RPMI7951 (cell line): ENCODE measurements around the gene RABGEF1. TPM values are rescaled to one million over a fixed set of nuclear protein-coding genes. Genes with fewer than 3 reads are reported as not detected.
"Not testable (repeated sequence)": the region's sequence is repeated elsewhere in the genome, so short reads cannot be mapped to it uniquely, and the experiment has no call there.

Experiments
- DNase-seq: peaks from one replicate; pipeline ENCODE4 v3.0.0-alpha.2; 2012; ENCODE audit warnings: low read depth
- total RNA-seq: library from RNA; depleted of rRNA; stranded (reverse); fragments of >200 nt; shearing (Covaris generic); gene quantifications from 2 replicates; pipeline ENCODE4 v1.2.3, GENCODE V29; 2014; rRNA removed

RABGEF1 gene
- 38.8 and 42.2 TPM in 2 replicates for total RNA-seq

DNA sequence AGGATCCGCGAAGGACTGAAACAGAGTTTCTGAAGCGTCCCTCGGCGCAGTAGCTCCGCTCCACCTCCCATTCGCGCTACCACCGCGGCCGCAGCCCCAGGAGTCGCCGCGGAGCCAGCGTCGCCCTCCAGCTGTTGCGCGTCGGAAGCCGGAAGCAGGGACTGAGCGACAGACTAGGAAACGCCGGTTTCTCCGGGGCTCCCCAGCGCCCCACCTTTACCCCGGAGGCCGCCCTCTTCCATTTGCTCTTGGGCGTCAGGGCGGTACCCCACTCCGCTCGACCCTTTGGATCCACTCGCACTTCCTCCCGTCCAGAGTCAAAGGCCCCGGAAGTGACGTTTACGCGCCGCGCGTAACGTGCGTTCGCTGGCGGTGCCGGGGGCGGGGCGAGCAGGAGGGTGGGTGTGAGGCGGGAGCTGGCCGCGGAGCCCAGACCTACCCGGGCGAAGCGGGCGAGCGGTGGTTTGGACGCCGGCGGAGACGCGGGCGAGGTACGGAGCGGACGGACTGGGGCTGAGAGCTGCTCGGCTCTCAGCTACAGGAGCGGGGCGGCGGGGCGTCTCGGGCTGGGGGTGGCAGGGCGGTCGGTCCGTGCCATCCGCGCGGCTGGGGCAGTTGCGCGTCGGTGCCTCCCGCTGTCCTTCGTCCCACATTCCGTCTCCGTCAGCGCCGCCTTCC is at the start of gene RABGEF1:
Gene RABGEF1 (plus strand): TSS at position 432 of the 678 bp plus-strand sequence. CDS start 31,167 bp downstream, outside the sequence.
- DNase-seq, result peak; percentile 95

DNA sequence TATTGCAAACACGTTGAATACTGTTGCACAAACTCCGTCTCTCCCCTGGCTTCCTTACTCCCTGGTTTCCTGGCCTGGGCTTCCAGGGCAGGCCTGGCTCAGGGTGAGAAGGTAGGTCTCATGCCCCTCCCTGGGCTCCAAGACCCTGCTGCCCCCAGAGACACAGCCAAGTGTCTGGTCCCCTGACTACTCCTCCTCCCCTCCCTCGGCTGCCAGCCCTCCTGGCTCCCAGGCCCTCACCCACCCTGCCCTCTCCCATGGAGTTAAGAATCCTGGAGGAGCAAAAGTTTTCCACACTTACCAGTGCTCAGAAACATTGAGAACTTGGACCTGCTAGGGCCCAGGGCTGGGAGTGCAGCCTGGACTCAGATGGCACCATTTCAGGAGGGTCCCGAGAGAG is 47.2 kb upstream of the RABGEF1 start:
- no peak for DNase-seq

DNA sequence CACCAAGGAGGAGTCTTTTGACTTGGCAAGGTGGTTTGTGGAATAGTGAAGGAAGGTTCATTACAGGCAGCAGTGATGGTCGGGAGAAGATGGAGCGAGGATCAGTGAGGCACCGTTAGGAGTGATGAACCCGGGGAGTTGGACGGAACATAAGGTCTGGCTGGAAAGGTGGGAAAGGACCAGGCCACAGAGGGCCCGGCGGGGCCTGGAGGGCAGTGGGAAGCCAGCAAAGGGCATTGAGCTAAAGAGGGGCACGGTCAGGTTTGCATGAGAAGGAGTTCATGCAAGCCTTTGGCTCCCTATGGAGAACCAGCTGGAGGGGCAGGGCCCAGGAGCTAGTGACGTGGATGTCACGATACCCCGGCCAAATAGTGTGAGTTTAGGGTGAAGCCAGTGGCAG is 46.2 kb upstream of the RABGEF1 start:
- DNase-seq, result no peak

DNA sequence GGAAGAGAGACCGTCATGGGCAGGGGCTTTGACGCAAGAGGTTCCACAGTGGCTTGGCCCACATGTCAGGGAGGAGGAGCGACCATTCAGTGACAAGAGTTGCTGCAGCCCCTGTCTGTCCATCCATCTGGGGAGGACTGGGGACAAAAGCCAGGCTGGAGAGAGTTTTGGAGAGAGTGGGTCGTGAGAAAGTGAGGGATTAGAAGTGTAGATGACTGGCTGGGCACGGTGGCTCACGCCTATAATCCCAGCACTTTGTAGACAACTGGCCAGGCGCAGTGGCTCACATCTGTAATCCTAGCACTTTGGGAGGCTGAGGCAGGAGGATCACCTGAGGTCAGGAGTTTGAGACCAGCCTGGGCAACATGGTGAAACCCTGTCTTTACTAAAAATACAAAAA is 45.1 kb upstream of the RABGEF1 start:
- DNase-seq, result not testable (repeated sequence)

DNA sequence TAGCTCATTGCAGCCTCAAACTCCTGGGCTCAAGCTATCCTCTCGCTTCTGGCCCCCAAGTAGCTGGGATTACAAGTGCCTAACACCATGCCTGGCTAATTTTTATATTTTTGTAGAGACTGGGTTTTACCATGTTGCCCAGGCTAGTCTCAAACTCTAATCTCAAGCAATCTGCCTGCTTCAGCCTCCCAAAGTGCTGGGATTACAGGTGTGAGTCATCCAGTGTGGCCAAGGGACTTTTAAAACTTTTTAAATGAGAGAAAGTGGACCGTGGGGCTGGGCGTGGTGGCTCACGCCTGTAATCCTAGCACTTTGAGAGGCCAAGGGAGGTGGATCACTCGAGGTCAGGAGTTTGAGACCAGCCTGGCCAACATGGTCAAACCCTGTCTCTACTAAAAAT is 44.4 kb upstream of the RABGEF1 start:
- peak; percentile 13 for DNase-seq

DNA sequence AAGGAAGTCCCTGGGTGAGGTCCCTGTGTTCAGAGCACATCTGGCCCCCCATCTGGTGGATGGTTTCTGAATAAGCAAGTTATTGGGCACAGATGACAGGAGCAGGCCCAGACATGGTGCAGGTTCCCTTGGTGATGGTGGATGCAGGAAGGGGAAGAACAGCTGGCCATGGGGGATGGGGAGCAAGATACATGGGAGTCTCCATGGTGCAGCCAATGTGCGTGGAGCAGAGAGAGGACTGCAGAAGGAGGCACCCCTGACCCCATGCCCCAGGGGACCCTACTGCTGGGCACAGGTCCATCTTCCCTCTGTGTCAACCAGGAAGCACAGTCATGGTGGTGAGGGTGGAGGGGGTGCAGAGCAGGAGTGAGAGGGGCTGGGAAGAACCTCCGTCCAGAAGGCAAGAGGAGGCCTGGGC is 43.8 kb upstream of the RABGEF1 start:
- peak; percentile 39 for DNase-seq

DNA sequence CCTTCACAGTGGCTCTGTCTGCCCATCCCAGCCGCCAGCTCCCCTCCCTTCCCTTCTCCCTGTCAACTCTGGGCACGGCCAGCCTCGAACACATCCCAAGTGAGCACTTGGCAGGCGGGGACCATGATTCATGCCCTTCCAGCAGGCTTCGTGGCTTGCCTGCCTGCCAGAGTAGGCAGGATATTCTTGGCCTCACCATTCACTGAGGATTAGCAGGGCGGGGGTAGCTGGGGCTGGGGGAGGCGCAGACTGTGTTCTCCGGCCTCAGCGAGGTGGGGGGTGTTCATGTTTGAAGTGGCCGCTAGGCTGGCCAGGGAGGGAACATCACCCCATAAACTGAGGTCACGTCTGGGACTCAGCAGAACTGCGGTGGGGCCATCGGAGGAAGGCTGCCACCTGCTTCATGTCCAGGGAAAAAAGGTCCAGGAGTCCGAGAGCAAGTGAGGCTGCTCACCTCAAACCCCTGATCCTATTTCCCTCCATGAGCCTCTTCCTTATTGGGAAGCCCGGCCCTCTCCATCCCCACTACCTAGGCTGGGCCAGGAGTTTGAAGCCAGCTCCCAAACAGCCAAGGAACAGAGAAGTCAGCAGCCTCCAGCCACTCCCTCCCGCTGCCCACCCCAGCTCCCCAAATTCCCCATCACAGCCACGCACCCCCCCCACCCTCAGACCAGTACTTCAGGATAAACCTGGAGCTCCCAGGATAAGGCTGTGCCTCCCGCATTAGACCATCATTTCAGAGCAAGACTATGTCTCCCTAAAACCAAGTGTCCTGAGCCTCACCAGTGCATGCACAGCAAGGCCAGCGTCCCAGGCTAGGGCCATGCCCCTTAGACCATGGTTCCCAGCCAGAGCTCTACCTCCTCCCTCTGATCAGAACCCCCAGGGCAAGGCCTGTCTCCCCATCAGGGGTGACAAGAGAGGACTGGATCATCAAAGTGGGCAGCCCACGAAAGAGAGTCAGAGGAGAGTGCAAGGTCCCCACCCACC is 42.8 kb upstream of the RABGEF1 start:
- peak; percentile 49 for DNase-seq

DNA sequence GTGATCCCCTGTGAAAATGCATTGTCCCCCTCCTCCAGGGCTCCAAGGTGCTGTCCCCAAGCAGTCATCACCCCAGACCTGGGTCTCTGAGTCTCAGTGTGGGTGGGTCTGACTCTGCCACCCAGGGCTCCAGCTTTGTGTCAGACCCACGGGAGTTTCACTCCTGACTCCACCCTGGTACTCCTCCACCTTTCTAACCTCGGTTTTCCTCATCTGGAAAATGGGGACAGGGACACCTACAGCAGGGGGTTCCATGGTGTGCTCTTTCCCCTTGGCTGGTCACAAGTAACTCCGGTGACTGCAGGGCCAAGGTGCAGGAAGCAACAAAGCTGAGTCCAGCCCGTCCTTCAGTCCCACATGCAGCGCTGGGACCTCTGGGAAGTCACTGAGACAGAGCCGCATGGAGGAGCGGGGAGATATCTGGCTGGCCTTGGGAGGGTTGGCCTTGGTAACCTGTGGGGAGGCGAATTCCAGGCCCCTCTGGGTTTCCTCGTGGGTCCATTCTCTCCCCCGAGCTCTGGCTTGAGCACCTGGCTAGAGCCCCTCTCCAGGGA is 41.8 kb upstream of the RABGEF1 start:
- no peak for DNase-seq

DNA sequence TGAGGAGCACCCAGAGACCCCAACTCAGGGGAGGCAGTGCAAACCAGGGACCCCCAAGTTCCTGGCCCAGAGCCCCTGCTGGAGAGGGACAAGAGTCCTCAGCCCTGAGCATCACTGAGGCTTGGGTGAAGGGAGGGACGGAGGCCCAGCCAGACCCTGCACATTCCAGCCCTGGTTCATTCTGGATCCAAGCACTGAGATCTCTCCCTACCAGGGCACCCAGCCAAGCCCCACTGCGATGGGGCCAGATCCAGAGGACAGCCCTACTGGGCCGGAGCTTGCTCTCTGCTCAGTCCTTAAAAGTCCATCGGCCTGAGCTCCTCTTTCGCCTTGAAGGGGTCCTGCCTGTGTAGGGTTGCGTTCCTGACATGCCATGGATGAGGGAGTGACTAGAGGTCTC is 40.5 kb upstream of the RABGEF1 start:
- DNase-seq, result no peak

DNA sequence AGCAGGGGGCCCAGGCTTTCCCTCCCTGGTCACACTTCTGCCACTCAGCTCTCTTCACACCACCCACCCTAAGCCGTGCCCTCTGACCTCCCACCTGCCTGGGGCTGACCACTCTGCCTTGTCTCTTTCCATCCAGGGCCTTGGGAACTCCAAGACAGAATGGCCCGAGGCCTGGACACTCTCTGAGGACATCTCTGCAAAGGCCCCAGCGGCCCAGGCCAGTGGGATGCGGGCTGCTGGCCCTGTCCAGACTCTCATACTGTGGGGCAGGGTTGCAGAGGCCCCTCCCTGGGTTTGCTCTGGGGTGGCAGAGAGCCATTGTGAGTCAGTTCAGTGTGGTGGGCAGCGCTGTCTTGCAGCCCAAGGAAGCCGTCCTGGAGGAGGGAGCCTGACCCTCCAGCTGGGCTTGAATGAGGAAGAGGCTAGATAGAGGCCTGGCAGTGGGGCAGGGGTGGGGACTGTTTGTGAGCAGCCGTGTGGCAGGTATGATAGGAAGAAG is 39.9 kb upstream of the RABGEF1 start:
- no peak for DNase-seq

DNA sequence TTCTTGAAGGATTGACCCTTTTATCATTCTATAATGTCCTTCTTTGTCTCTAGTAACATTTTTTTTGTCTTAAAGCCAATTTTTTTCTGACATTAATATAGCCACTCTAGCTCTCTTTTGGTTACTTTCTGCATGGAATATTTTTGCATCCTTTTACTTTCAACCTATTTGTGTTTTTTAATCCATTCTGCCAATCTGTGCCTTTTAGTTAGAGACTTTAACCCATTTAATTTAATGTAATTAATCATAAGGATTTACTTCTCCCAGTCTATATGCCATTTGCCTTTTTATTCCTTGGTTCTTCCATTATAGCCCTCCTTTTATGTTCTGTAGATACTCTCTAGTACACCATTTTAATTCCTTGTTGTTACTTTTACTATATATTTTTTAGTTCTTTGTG is 32.7 kb upstream of the RABGEF1 start:
- DNase-seq, result no peak

DNA sequence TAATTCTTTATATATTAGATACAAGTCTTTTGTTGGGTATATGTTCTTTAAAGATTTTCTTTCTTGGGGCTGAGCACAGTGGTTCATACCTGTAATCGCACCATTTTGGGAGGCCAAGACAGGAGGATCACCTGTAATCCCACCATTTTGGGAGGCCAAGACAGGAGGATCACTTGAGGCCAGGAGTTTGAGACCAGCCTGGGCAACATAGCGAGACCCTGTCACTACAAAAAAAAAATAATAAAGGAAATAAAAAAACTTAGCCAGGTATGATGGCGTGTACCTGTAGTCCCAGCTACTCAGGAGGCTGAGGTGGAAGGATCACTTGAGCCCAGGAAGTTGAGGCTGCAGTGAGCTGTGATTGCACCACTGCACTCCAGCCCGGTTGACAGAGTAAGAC is 29.8 kb upstream of the RABGEF1 start:
- DNase-seq, result not testable (repeated sequence)

DNA sequence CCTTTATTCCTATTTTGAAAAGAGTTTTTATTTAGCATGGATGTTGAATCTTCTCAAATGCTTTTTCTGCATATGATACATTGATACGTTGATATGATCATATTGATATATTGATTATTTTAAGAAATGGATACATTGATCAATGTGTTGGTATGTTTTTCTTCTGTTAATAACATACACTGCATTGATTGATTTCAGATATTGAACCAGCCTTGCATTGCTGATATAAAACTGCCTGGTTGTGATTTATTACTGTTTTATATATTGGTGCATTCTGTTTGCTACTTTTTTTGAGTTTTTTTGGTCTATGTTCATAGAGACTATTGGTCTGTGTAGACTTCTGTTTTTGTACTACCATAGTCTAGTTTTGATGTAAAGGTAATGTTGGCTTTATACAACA is 26.8 kb upstream of the RABGEF1 start:
- no peak for DNase-seq

DNA sequence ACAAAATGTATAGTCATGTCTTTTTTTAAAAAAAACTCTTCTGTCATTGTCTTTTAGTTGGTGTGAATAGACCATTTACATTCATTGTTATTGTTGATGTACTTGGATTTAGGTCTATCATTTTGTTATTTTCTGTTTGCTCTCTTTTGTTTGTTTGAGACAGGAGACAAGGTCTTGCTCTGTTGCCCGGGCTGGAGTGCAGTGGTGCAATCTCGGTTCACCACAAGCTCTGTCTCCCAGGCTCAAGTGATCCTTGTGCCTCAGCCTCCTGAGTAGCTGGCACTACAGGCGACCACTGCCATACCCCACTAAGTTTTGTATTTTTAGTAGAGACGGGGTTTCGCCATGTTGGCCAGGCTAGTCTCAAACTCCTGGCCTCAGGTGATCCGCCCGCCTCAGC is 23.9 kb upstream of the RABGEF1 start:
- not testable (repeated sequence) for DNase-seq

DNA sequence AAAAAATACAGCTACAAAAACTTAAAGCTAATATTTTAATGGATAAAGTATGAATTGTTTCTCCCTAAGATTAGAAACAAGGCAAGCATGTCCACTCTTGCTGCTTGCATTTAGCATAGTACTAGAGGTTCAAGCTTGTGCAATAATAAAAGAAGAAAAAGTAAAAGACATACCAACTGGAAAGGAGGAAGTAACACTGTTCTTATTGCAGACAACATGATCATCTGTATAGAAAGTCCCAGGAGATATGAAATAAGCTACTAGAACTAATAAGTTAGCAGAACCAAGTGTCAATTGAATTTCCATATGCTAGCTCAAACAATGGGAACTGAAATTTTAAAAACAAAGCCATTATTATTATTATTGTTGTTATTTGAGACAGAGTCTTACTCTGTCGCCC is 20.0 kb upstream of the RABGEF1 start:
- DNase-seq, result no peak

DNA sequence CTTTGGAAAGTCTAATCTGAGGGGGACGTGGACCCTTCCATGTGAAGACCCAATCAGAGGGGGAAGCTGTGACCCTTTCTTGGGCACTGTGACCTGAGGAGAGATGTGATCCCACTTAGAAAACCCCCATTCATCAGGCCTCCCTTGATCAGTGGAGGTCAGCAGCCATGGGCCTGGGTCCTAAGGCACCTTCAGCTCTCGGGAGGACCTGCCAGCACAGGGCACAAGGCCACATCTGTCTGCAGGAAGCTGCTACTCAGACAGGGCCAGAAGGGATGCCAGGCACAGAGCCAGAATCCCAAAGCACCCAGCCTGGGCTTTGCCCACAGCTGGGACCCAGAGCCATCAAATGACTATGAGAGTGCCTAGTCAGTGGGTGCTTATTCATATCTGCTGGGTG is 14.7 kb upstream of the RABGEF1 start:
- DNase-seq, result no peak

DNA sequence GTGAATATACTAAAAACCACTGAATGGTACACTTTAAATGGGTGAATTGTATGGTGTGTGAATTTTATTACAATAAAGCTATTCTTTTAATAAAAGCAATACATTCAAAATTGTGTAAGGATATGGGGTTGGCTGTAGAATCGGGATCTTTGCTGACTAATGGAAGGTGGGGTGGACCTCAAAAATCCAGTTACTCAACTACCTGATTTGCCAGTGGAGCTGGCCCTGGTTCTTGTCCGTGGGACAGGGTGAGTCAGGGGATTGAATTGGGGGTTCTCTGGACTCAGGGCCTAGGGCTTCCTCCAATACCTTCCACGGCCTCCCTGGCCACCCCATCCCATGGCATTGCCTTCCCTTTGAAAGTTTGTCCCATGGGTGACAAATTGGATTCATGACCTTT is 13.5 kb upstream of the RABGEF1 start:
- DNase-seq, result no peak

DNA sequence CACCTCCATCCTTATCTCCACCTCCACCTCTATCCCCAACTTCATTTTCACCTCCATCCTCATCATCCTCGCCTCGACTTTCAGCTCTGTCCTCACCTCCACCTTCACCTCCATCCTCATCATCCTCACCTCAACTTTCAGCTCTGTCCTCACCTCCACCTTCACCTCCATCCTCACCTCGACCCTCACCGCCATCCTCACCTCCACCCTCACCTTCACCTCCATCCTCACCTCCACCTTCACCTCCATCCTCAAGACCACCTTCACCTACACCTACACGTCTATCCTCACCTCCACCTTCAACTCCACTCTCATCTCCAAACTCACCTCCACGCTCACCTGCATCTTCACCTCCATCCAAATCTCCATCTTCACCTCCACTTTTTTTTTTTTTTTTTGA is 12.0 kb upstream of the RABGEF1 start:
- DNase-seq, result no peak

DNA sequence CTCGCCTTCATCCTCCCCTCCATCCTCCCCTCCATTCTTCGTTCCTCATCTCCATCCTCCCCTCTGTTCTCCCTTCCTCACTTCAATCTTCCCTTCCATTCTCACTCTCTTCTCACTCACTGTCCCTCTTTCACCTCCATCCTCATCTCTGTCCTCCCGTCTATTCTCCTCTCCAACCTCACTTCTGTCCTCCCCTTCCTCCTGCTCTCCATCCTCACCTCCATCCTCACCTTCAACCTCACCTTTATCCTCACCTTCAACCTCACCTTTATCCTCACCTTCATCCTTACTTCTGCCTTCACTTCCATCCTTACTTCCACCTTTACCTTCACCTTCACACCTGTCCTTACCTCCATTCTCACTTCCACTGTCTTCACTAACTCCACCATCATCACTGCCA is 11.3 kb upstream of the RABGEF1 start:
- no peak for DNase-seq

DNA sequence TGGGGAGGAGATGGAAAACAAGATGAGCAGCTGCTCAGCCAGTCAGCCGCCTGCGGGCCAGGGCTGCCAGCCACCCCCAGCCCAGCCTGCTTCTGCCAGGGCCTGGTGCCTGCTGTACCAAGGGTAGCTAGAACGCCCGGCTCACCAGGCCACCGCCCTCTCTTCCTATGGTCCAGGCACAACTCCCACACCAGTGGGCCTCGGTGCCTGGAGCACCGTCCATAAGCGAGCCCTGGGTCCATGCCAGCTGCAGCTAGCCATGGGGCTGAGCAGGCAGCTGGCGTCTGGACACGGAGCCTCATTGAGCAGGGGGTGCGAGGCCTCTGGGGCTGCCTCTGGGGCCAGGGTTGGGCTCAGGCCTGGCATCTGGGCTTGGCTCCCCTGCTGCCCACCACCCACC is 8.5 kb upstream of the RABGEF1 start:
- no peak for DNase-seq

DNA sequence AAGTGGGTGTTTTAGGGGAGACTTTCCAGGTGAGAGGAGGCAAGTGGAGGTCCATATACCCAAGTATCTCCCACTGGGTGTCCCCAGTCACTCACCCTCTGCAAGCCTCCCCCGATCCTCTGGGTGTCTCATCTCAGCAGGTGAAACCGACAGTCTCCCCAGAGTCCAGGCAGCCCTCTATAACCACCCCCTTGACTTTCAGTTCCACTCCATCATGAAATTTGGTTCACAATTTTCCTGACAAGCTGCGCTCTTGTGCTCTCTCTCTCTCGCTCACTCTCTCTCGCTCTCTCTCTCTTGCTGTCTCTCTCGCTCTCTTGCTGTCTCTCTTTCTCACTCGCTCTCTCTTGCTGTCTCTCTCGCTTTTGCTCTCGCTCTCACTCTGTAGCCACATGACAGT is 8.1 kb upstream of the RABGEF1 start:
- no peak for DNase-seq

DNA sequence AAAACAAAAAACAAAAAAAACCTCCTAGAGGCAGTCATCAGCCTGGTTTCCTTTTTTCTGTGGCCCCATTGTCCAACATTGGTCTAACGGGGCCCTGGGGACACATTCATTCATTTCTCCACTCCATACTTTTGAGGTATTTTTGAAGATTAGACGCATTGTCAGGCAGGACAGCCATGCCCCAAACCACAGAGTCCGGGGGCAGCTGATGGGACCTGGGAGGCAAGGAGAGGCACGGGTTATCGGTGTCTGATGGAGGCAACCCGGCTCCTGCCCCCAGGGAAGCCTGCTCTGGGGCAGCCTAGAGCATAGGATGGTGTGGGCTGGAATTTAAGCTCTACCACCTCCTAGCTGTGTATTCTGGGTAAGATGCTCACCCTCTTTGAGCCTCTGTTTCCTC is 6.5 kb upstream of the RABGEF1 start:
- no peak for DNase-seq
